ENCODE measurements around the gene OSBP2.

The OSBP2 gene

GRCh38 chr22:30940685-30941362 is 246.2 kb downstream of the OSBP2 start:
- no peak for DNase-seq (ENCODE audit: low read depth)

- DNase-seq (ENCODE audit: low read depth), result no peak
These were observed 246.7 kb downstream of the OSBP2 start for GRCh38 chr22:30941363-30941740.

- DNase-seq (ENCODE audit: low read depth), result no peak
These were observed 248.7 kb downstream of the OSBP2 start for GRCh38 chr22:30943368-30943767.

GRCh38 chr22:30944986-30945385 is 250.3 kb downstream of the OSBP2 start:
- DNase-seq (ENCODE audit: low read depth), result no peak

- no peak for DNase-seq (ENCODE audit: low read depth)
These were observed 251.0 kb downstream of the OSBP2 start for GRCh38 chr22:30945653-30946052.

- DNase-seq (ENCODE audit: low read depth), result no peak
These were observed 251.7 kb downstream of the OSBP2 start for GRCh38 chr22:30946354-30946753.

GRCh38 chr22:30947173-30947815 is 252.6 kb downstream of the OSBP2 start:
- DNase-seq (ENCODE audit: low read depth), result no peak

GRCh38 chr22:30947816-30948454 is 253.3 kb downstream of the OSBP2 start:
- no peak for DNase-seq (ENCODE audit: low read depth)

- no peak for DNase-seq (ENCODE audit: low read depth)
These were observed 254.3 kb downstream of the OSBP2 start for GRCh38 chr22:30948930-30949342.

GRCh38 chr22:30949934-30950660 is 255.4 kb downstream of the OSBP2 start:
- no peak for DNase-seq (ENCODE audit: low read depth)

- DNase-seq (ENCODE audit: low read depth), result no peak
These were observed 258.5 kb downstream of the OSBP2 start for GRCh38 chr22:30953206-30953605.

- no peak for DNase-seq (ENCODE audit: low read depth)
These were observed 260.5 kb downstream of the OSBP2 start for GRCh38 chr22:30955153-30955552.
